Osteoblast (primary cell): ENCODE data around the gene ZBTB7B. TPM values are rescaled to one million over a fixed set of nuclear protein-coding genes. Genes with fewer than 3 reads are reported as not detected.
A peak's percentile ranks its signal among the peaks of the same experiment; 100 is the strongest.

Experiments
- DNase-seq: peaks from one replicate; pipeline ENCODE4 v3.0.0; 2011; ENCODE audit warnings: low spot score, mixed read lengths; ENCODE audit not compliant: insufficient read length; ENCODE audit errors: missing footprints
- H2AFZ ChIP-seq: 2 replicates; pipeline ENCODE4 v1.6.0; 2011; ENCODE audit warnings: mild to moderate bottlenecking, low read length
- H3K27ac ChIP-seq: 2 replicates; pipeline ENCODE4 v1.5.1; 2011; ENCODE audit warnings: mild to moderate bottlenecking, low read depth, low read length, moderate library complexity
- H3K27me3 ChIP-seq: 2 replicates; pipeline ENCODE4 v1.6.0; 2012; ENCODE audit warnings: mild to moderate bottlenecking, control low read depth, inconsistent platforms, low read length, moderate library complexity; ENCODE audit not compliant: insufficient read depth
- H3K36me3 ChIP-seq: 2 replicates; pipeline ENCODE4 v1.5.1; 2011; ENCODE audit warnings: mild to moderate bottlenecking, low read length, control low read depth, moderate library complexity; ENCODE audit not compliant: insufficient read depth
- H3K4me1 ChIP-seq: 2 replicates; pipeline ENCODE4 v1.5.1; 2011; ENCODE audit warnings: mild to moderate bottlenecking, low read length, control low read depth, moderate library complexity; ENCODE audit not compliant: insufficient read depth
- H3K4me2 ChIP-seq: 2 replicates; pipeline ENCODE4 v1.6.0; 2011; ENCODE audit warnings: mild to moderate bottlenecking, low read length; ENCODE audit not compliant: insufficient read depth
- H3K4me3 ChIP-seq: fragments of 200-600 bp; sonication (generic); 3 replicates; pipeline ENCODE4 v1.5.1; 2012; ENCODE audit warnings: mild to moderate bottlenecking, low read length, inconsistent platforms; ENCODE audit not compliant: insufficient read depth
- H3K79me2 ChIP-seq: 2 replicates; pipeline ENCODE4 v1.6.0; 2012; ENCODE audit warnings: mild to moderate bottlenecking, low read length, control low read depth, inconsistent platforms; ENCODE audit not compliant: insufficient read depth
- H3K9me3 ChIP-seq: 2 replicates; pipeline ENCODE4 v1.5.1; 2011; ENCODE audit warnings: low read depth, low read length, control low read depth
- H4K20me1 ChIP-seq: 2 replicates; pipeline ENCODE4 v1.6.0; 2012; ENCODE audit warnings: mild to moderate bottlenecking, low read length, control low read depth; ENCODE audit not compliant: insufficient read depth
- total RNA-seq: library from RNA; depleted of rRNA; stranded (reverse); fragments of >200 nt; gene quantifications from 2 replicates; pipeline ENCODE4 v1.2.3, GENCODE V29; 2012
- TF ChIP-seq, protein P1 (sequence below): IDR thresholded peaks from 2 replicates; pipeline ENCODE4 v1.5.1; 2011; ENCODE audit warnings: mild to moderate bottlenecking, low read depth, low read length, moderate library complexity; ENCODE audit errors: extremely low read depth

ZBTB7B gene
- total RNA-seq, 1 donor = 23.5 TPM

- H3K27me3 ChIP-seq = no peaks in the 10 kb centered on the region
- peak within 1 kb of the TSS; percentile 98 for H3K4me2 ChIP-seq
- H3K4me3 ChIP-seq = peak within 1 kb of the TSS; percentile 87
- H2AFZ ChIP-seq = peak within 1 kb of the TSS; percentile 62
- H3K79me2 ChIP-seq = peaks cover 28% of the 10 kb centered on the region
- H3K9me3 ChIP-seq = no peaks in the 10 kb centered on the region
- peaks cover 55% of the 10 kb centered on the region for H3K36me3 ChIP-seq
- peak within 1 kb of the TSS; percentile 66 for H3K27ac ChIP-seq
- H4K20me1 ChIP-seq = peaks cover 15% of the 10 kb centered on the region
- TF ChIP-seq, protein P1, sequence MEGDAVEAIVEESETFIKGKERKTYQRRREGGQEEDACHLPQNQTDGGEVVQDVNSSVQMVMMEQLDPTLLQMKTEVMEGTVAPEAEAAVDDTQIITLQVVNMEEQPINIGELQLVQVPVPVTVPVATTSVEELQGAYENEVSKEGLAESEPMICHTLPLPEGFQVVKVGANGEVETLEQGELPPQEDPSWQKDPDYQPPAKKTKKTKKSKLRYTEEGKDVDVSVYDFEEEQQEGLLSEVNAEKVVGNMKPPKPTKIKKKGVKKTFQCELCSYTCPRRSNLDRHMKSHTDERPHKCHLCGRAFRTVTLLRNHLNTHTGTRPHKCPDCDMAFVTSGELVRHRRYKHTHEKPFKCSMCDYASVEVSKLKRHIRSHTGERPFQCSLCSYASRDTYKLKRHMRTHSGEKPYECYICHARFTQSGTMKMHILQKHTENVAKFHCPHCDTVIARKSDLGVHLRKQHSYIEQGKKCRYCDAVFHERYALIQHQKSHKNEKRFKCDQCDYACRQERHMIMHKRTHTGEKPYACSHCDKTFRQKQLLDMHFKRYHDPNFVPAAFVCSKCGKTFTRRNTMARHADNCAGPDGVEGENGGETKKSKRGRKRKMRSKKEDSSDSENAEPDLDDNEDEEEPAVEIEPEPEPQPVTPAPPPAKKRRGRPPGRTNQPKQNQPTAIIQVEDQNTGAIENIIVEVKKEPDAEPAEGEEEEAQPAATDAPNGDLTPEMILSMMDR = peak; percentile 43
- DNase-seq = peak; percentile 98
- H3K4me1 ChIP-seq = peaks cover 25% of the 10 kb centered on the region
Observed at GRCh38 chr1:154961207-154962155, 41.1 kb upstream of the ZBTB7B start, which contains the start of gene PYGO2. Gene PYGO2, minus strand, starts transcription at chr1:154961782. Its CDS starts 206 bp downstream, at chr1:154961576.

DNA sequence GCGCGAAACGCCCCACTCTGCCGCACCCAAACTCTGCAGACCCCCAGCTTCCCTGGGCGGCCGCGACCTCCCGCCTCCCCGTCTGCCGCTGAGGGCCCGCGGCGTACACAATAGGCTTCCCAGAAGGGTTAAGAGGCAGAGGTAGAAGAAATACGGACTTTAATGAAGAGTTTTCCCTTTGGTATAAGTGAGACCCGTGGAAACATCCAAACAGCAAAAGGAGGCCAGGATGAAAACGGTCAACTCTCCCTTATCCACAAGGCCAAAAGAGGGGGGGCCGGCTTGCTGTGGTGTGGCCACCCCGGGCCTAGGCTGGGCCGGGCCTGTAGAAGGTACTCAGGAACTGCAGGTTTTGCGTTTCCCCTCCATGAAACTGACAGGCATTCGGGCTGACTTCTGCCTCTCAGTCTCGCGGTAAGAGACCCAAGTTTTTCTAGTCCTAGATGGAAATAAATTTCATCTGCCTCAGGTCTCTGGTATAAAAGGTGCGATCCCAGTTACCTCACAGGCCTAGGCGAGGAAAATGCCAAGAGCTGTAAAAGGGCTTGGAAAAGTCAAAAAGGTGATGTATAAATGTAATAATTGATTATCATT lies 40.3 kb upstream of the ZBTB7B start:
- H3K9me3 ChIP-seq = no peaks in the 10 kb centered on the region
- peaks cover 19% of the 10 kb centered on the region for H3K4me1 ChIP-seq
- peak overlapping the region; percentile 66 for H3K27ac ChIP-seq
- no peak overlapping the region for H2AFZ ChIP-seq
- no peaks in the 10 kb centered on the region for H3K27me3 ChIP-seq
- DNase-seq = peak; percentile 74
- H3K79me2 ChIP-seq = peaks cover 35% of the 10 kb centered on the region
- peaks cover 63% of the 10 kb centered on the region for H3K36me3 ChIP-seq
- TF ChIP-seq, protein P1 = no peak
- H3K4me3 ChIP-seq = peak overlapping the region; percentile 87
- H3K4me2 ChIP-seq = peak overlapping the region; percentile 98
- peaks cover 21% of the 10 kb centered on the region for H4K20me1 ChIP-seq

DNA sequence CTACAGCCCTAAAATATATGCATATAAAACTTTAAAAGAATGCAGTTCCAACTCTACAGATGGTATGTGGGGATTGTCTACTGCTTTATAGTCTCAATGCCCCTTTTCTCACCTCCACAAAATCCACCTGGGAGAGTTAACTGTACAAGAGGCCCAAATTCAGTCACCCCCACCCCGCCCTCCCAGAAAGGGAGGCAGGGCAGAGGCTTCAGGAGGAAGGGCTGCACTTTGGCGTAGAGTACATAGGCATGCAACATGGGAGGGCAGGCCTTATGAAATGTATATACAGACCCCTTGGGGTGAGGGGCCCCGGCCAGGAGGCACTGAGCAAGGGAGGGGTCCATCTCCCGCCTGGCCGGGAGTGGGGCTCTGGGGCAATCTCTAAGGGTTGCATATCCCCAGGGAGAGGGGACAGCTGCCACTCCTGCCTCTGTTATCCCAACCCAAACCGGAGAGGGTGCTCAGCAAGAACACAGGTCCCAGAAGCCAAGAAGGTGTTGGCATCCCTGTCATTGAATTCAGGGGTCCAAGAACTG lies 39.7 kb upstream of the ZBTB7B start:
- Histone ChIP-seq H3K36me3 (peaks cover 69% of the 10 kb centered on the region), H3K4me1 (peaks cover 24% of the 10 kb centered on the region), H4K20me1 (peaks cover 26% of the 10 kb centered on the region), H3K4me3 (no peak overlapping the region), H3K4me2 (peak overlapping the region; percentile 98), H2AFZ (no peak overlapping the region), H3K27me3 (no peaks in the 10 kb centered on the region), H3K27ac (no peak overlapping the region), H3K79me2 (peaks cover 41% of the 10 kb centered on the region), H3K9me3 (no peaks in the 10 kb centered on the region)
- TF ChIP-seq, protein P1 = no peak
- peak; percentile 59 for DNase-seq

DNA sequence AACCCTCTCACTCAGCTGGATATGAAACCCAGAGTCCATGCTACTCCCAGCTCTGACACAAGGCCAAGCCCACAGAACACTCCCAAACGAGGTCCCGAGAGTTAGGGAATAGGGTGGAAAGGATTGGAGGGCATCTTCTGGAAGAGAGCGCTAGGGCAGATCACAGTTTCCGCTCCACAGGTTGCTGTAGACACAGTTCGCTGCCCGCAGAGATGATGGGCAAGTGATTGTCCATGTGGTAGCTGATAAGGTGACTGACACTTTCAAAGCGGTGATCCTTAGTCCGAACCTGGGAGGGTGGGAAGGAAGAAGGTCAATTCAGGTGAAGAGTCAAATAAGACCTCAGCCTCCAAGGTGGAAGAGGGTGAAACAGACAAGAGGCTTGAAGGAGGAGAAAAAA lies 39.0 kb upstream of the ZBTB7B start:
- H3K27ac ChIP-seq = no peak overlapping the region
- H3K27me3 ChIP-seq = no peaks in the 10 kb centered on the region
- peaks cover 32% of the 10 kb centered on the region for H3K4me1 ChIP-seq
- H3K4me2 ChIP-seq = no peak overlapping the region
- peaks cover 34% of the 10 kb centered on the region for H4K20me1 ChIP-seq
- no peaks in the 10 kb centered on the region for H3K9me3 ChIP-seq
- peaks cover 69% of the 10 kb centered on the region for H3K36me3 ChIP-seq
- DNase-seq = peak; percentile 74
- H3K79me2 ChIP-seq = peaks cover 49% of the 10 kb centered on the region
- no peak overlapping the region for H3K4me3 ChIP-seq
- no peak overlapping the region for H2AFZ ChIP-seq
- TF ChIP-seq, protein P1 = no peak
